GM18868 (cell line): ENCODE data around the gene ACLY.

Source experiments
- ATAC-seq: cut with Tn5 transposase; IDR thresholded peaks from one replicate; pipeline ENCODE4 v1.9.1; 2021; ENCODE audit warnings: mild to moderate bottlenecking, moderate library complexity; ENCODE audit not compliant: unreplicated experiment

ACLY gene

GRCh38 chr17:41918314-41919164 is at the start of gene ACLY:
Gene ACLY, minus strand, starts transcription at chr17:41918951. Its CDS starts 5,078 bp downstream, at chr17:41913873.
- ATAC-seq: peak; percentile 95

GRCh38 chr17:41967921-41968578 is 49.3 kb upstream of the ACLY start:
- no peak for ATAC-seq

- no peak for ATAC-seq
Observed at GRCh38 chr17:41967141-41967920, 48.6 kb upstream of the ACLY start.

- ATAC-seq: peak; percentile 68
Observed at GRCh38 chr17:41966463-41967140, 47.9 kb upstream of the ACLY start, which contains the start of gene CNP. Gene CNP, plus strand, starts transcription at chr17:41966795. Its CDS starts 90 bp downstream, at chr17:41966885.

GRCh38 chr17:41965694-41966462 is 47.1 kb upstream of the ACLY start:
- no peak for ATAC-seq

GRCh38 chr17:41962768-41963434 is 44.1 kb upstream of the ACLY start:
- ATAC-seq: no peak

GRCh38 chr17:41962111-41962510 is 43.4 kb upstream of the ACLY start:
- ATAC-seq: no peak

GRCh38 chr17:41959336-41960095 is 40.8 kb upstream of the ACLY start:
- ATAC-seq: no peak

- ATAC-seq: no peak
Observed at GRCh38 chr17:41959030-41959335, 40.2 kb upstream of the ACLY start.

GRCh38 chr17:41957869-41958439 is 39.2 kb upstream of the ACLY start:
- no peak for ATAC-seq

- ATAC-seq: no peak
Observed at GRCh38 chr17:41957031-41957868, 38.5 kb upstream of the ACLY start.

- no peak for ATAC-seq
Observed at GRCh38 chr17:41956522-41956921, 37.8 kb upstream of the ACLY start.

GRCh38 chr17:41948762-41949460 is 30.2 kb upstream of the ACLY start:
- no peak for ATAC-seq

- no peak for ATAC-seq
Observed at GRCh38 chr17:41944943-41945342, 26.2 kb upstream of the ACLY start.

- no peak for ATAC-seq
Observed at GRCh38 chr17:41943492-41943891, 24.7 kb upstream of the ACLY start.

- ATAC-seq: no peak
Observed at GRCh38 chr17:41942626-41943373, 24.0 kb upstream of the ACLY start.
